IMR-90 (cell line): ENCODE results near the gene RBP4. TPM values are rescaled to one million over a fixed set of nuclear protein-coding genes. Genes with fewer than 3 reads are reported as not detected.

Experiments
- ATAC-seq: fragments of 200-7000 bp; cut with Tn5 transposase; 2 replicates; pipeline ENCODE4 v1.9.1; 2020; ENCODE audit warnings: low read depth, mild to moderate bottlenecking, moderate library complexity
- BruUV-seq: library from RNA; stranded (reverse); fragments of 400-500 nt; replicated peaks from 2 replicates; lab custom pipeline; 2021; lab: Mats Ljungman, UMichigan
- CTCF ChIA-PET: fragments of 300-600 bp; formaldehyde crosslinking; extraction: SDS; loops from one replicate; lab custom pipeline; 2021; ENCODE audit warnings: antibody characterized with exemption; lab: Yijun Ruan, JAX
- POLR2A ChIA-PET: fragments of 300-600 bp; sonication (Branson Sonifier 250); formaldehyde crosslinking; loops from one replicate; lab custom pipeline; 2022; ENCODE audit warnings: antibody characterized with exemption; ENCODE audit not compliant: unreplicated experiment; lab: Charles Lee
- DNase-seq: peaks from one replicate; pipeline ENCODE4 v3.0.0; 2013
- H2AFZ ChIP-seq: replicated peaks from 2 replicates; pipeline ENCODE3; 2013; ENCODE audit warnings: low read length, mild to moderate bottlenecking; ENCODE audit not compliant: poor library complexity
- H2AK5ac ChIP-seq: 2 replicates; pipeline ENCODE4 v1.6.1; 2013; ENCODE audit warnings: low read depth, low read length, inconsistent platforms
- H2AK9ac ChIP-seq: replicated peaks from 2 replicates; pipeline ENCODE3; 2013; ENCODE audit warnings: mild to moderate bottlenecking, low read depth, low read length, moderate library complexity; ENCODE audit not compliant: poor library complexity
- H2BK120ac ChIP-seq: 2 replicates; pipeline ENCODE4 v1.6.1; 2013; ENCODE audit warnings: low read depth, low read length, inconsistent platforms
- H2BK15ac ChIP-seq: 3 replicates; pipeline ENCODE4 v1.6.1; 2013; ENCODE audit warnings: low read depth, low read length, inconsistent platforms
- H2BK20ac ChIP-seq: 2 replicates; pipeline ENCODE4 v1.6.1; 2013; ENCODE audit warnings: low read depth, mild to moderate bottlenecking, inconsistent platforms, low read length, moderate library complexity
- H2BK5ac ChIP-seq: 2 replicates; pipeline ENCODE4 v1.6.1; 2013; ENCODE audit warnings: mild to moderate bottlenecking, low read depth, low read length, inconsistent platforms; ENCODE audit not compliant: poor library complexity, severe bottlenecking
- H3K14ac ChIP-seq: replicated peaks from 2 replicates; pipeline ENCODE4 v1.6.1; 2013; ENCODE audit warnings: low read depth, low read length, inconsistent platforms
- H3K18ac ChIP-seq: 2 replicates; pipeline ENCODE4 v1.6.1; 2013; ENCODE audit warnings: low read depth, low read length, control low read depth
- H3K23ac ChIP-seq: 2 replicates; pipeline ENCODE4 v1.6.1; 2013; ENCODE audit warnings: low read depth, low read length, inconsistent platforms
- H3K27ac ChIP-seq: 2 replicates; pipeline ENCODE4 v1.5.1; 2013; ENCODE audit warnings: mild to moderate bottlenecking, control low read depth, low read length; ENCODE audit not compliant: insufficient read depth
- H3K27me3 ChIP-seq: 2 replicates; pipeline ENCODE4 v1.6.1; 2013; ENCODE audit warnings: low read length; ENCODE audit not compliant: control insufficient read depth, insufficient read depth
- H3K36me3 ChIP-seq: 2 replicates; pipeline ENCODE4 v1.6.1; 2013; ENCODE audit warnings: low read length, mixed read lengths; ENCODE audit not compliant: control insufficient read depth, insufficient read depth
- H3K4ac ChIP-seq: 2 replicates; pipeline ENCODE4 v1.6.1; 2013; ENCODE audit warnings: low read depth, low read length, inconsistent platforms
- H3K4me1 ChIP-seq: 2 replicates; pipeline ENCODE4 v1.6.1; 2013; ENCODE audit warnings: low read length, mixed read lengths; ENCODE audit not compliant: control insufficient read depth, insufficient read depth
- H3K4me2 ChIP-seq: 2 replicates; pipeline ENCODE4 v1.6.1; 2013; ENCODE audit warnings: low read depth, mild to moderate bottlenecking, control low read depth, low read length, moderate library complexity
- H3K4me3 ChIP-seq: 2 replicates; pipeline ENCODE4 v1.5.1; 2013; ENCODE audit warnings: low read depth, mild to moderate bottlenecking, control low read depth, low read length, moderate library complexity; ENCODE audit not compliant: insufficient read depth
- H3K56ac ChIP-seq: 2 replicates; pipeline ENCODE4 v1.6.1; 2013; ENCODE audit warnings: low read length, inconsistent platforms; ENCODE audit not compliant: insufficient read depth; ENCODE audit errors: extremely low read depth
- H3K79me1 ChIP-seq, 2 experiments: 2 replicates each; pipeline ENCODE4 v1.6.1; 2013; ENCODE audit warnings: low read length in 2 of 2, inconsistent platforms in 1 of 2, low read depth in 1 of 2
- H3K9ac ChIP-seq: 2 replicates; pipeline ENCODE4 v1.6.1; 2013; ENCODE audit warnings: low read depth, low read length, control low read depth
- H3K9me1 ChIP-seq: 2 replicates; pipeline ENCODE4 v1.6.1; 2013; ENCODE audit warnings: low read length, inconsistent platforms; ENCODE audit not compliant: insufficient read depth
- H3K9me3 ChIP-seq: 2 replicates; pipeline ENCODE4 v1.6.1; 2013; ENCODE audit warnings: low read length; ENCODE audit not compliant: control insufficient read depth, insufficient read depth
- H4K20me1 ChIP-seq: 2 replicates; pipeline ENCODE4 v1.6.1; 2013; ENCODE audit warnings: low read length, inconsistent platforms; ENCODE audit not compliant: insufficient read depth
- H4K5ac ChIP-seq: 2 replicates; pipeline ENCODE4 v1.6.1; 2013; ENCODE audit warnings: mild to moderate bottlenecking, low read depth, low read length, control low read depth
- H4K8ac ChIP-seq, 2 experiments: 2 replicates each; pipeline ENCODE4 v1.6.1; 2013; ENCODE audit warnings: low read depth in 2 of 2, low read length in 2 of 2, control low read depth in 1 of 2, inconsistent platforms in 1 of 2
- H4K91ac ChIP-seq: 2 replicates; pipeline ENCODE4 v1.6.1; 2013; ENCODE audit warnings: low read depth, low read length, inconsistent platforms; ENCODE audit not compliant: insufficient read depth
- CEBPB ChIP-seq: IDR thresholded peaks from 2 replicates; pipeline ENCODE4 v1.6.1; 2012; ENCODE audit warnings: low read depth, low read length, improper control_type of control experiment
- CHD1 ChIP-seq: IDR thresholded peaks from 2 replicates; pipeline ENCODE4 v1.6.1; 2012; ENCODE audit warnings: low read depth, low read length, improper control_type of control experiment
- FOS ChIP-seq: fragments of 150-350 bp; IDR thresholded peaks from 2 replicates; pipeline ENCODE4 v1.6.1; 2016; ENCODE audit warnings: low read depth, low read length
- MAZ ChIP-seq: IDR thresholded peaks from 2 replicates; pipeline ENCODE4 v1.6.1; 2012; ENCODE audit warnings: low read depth, mild to moderate bottlenecking, low read length, improper control_type of control experiment, moderate library complexity, borderline replicate concordance
- POLR2A ChIP-seq: IDR thresholded peaks from 2 replicates; pipeline ENCODE4 v1.6.1; 2012; ENCODE audit warnings: mild to moderate bottlenecking, low read depth, low read length
- RAD21 ChIP-seq: IDR thresholded peaks from 2 replicates; pipeline ENCODE4 v1.6.1; 2012; ENCODE audit warnings: low read length, improper control_type of control experiment
- RCOR1 ChIP-seq: IDR thresholded peaks from 2 replicates; pipeline ENCODE4 v1.6.1; 2012; ENCODE audit warnings: mild to moderate bottlenecking, low read length, improper control_type of control experiment; ENCODE audit not compliant: insufficient replicate concordance
- RFX5 ChIP-seq: IDR thresholded peaks from 2 replicates; pipeline ENCODE4 v1.8.0; 2012; ENCODE audit warnings: low read depth, mild to moderate bottlenecking, low read length, moderate library complexity
- SMC3 ChIP-seq: fragments of 150-350 bp; IDR thresholded peaks from 2 replicates; pipeline ENCODE4 v1.6.1; 2016; ENCODE audit warnings: low read depth, mild to moderate bottlenecking, antibody characterized with exemption, low read length, moderate library complexity
- WGBS, 2 experiments: methylation state at CpG; one replicate each; pipeline versions ENCODE4 v1.1.5 to v1.1.7; 2013; ENCODE audit warnings: missing lambda C conversion rate in 2 of 2; ENCODE audit not compliant: insufficient read length in 1 of 2; ENCODE audit errors: extremely low coverage in 2 of 2; 5-methylcytosine and 5-hydroxymethylcytosine counted together
- dilution Hi-C: fragments of 300-500 bp; cut with HindIII; formaldehyde crosslinking; loops from one replicate; pipeline ENCODE4 v1.14.3; 2018; ENCODE audit warnings: low sequenced_read_pairs; ENCODE audit not compliant: unreplicated experiment
- in situ Hi-C: fragments of 300-500 bp; cut with MboI; formaldehyde crosslinking; loops from 3 replicates; pipeline ENCODE4 v1.14.3; 2019; ENCODE audit warnings: low sequenced_read_pairs, inconsistent platforms, mixed read lengths
- intact Hi-C: fragments of 100-400 bp; cut with micrococcal nuclease; formaldehyde crosslinking; loops from 2 replicates; pipeline ENCODE4 v1.10.0; 2022
- polyA plus RNA-seq, 3 experiments: library from polyadenylated mRNA; depleted of rRNA; stranded (reverse); fragments of >200 nt; gene quantifications; 2 replicates each; pipeline ENCODE4 v1.2.3, GENCODE V29; 2012; ENCODE audit warnings: low replicate concordance in 1 of 3
- total RNA-seq: library from RNA; depleted of rRNA; stranded (reverse); fragments of >200 nt; gene quantifications from 2 replicates; pipeline ENCODE4 v1.2.3, GENCODE V29; 2012
- TF ChIP-seq, protein P1 (sequence below): fragments of 150-350 bp; IDR thresholded peaks from 2 replicates; pipeline ENCODE4 v1.6.1; 2017; ENCODE audit warnings: mild to moderate bottlenecking, antibody characterized with exemption, low read length, low read depth

Gene RBP4
- total and polyA plus RNA-seq, 2 of the 4 experiments (the other 2 are of a cell fraction), result not detected

DNA sequence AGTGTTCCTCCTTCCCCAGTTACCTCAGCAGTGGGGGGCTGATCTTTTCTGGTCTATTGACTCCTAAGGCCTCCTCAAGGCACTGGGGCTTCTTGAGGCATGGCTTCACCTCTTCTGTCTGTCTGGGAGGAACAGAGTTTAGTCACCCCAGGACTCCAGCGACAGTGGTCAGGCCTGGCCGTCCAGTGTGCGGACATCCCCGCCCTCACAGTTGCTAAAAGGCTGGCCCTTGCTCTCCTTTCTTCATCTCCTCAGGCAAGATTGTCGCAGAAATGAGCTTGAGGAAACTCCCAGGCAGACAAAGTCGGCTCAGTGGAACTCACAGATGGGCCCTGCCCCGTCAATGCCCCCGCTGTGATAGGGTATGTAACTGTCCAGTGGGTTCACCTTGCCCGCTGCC is 41.5 kb downstream of the RBP4 start:
- Histone ChIP-seq H2BK15ac (no peak overlapping the region), H2BK120ac (no peak overlapping the region), H2AK5ac (no peak overlapping the region), H3K79me1 (no peaks in the 10 kb centered on the region), H3K4me3 (no peak overlapping the region), H3K4me1 (no peaks in the 10 kb centered on the region), H2AFZ (no peak overlapping the region), H3K14ac (no peak overlapping the region), H3K23ac (no peak overlapping the region), H3K27me3 (peaks cover 26% of the 10 kb centered on the region), H4K91ac (no peak overlapping the region), H4K8ac (no peak overlapping the region), H3K27ac (no peak overlapping the region), H3K9me1 (no peaks in the 10 kb centered on the region), H4K20me1 (no peaks in the 10 kb centered on the region), H3K4me2 (no peak overlapping the region), H2AK9ac (no peak overlapping the region), H3K9ac (no peak overlapping the region), H3K4ac (no peak overlapping the region), H2BK5ac (no peak overlapping the region), H2BK20ac (no peak overlapping the region), H4K5ac (no peak overlapping the region), H3K9me3 (peaks cover 5% of the 10 kb centered on the region), H3K56ac (no peak overlapping the region), H3K36me3 (no peaks in the 10 kb centered on the region), H3K18ac (no peak overlapping the region)
- 70% methylated on average over 2 of the region's 9 CpGs; no CpG with 5 or more reads in 1 of the 2 experiments for WGBS, 2 experiments
- intact Hi-C loops (no loop called here), in situ Hi-C loops (loop anchor here (10.0 kb wide), 1 partner anchor 115 kb away; no protein-coding TSS in a partner anchor), dilution Hi-C loops (no loop called here)
- TF ChIP-seq CHD1 (no peak), CEBPB (no peak), RCOR1 (no peak), FOS (no peak), MAZ (no peak), SMC3 (no peak), RAD21 (no peak), POLR2A (no peak), RFX5 (no peak)
- TF ChIP-seq, protein P1, sequence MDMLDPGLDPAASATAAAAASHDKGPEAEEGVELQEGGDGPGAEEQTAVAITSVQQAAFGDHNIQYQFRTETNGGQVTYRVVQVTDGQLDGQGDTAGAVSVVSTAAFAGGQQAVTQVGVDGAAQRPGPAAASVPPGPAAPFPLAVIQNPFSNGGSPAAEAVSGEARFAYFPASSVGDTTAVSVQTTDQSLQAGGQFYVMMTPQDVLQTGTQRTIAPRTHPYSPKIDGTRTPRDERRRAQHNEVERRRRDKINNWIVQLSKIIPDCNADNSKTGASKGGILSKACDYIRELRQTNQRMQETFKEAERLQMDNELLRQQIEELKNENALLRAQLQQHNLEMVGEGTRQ, result no peak
- BruUV-seq, result no TSS peak
- ChIA-PET POLR2A (no interaction called here), CTCF (no interaction called here)
- no peak for DNase-seq
- ATAC-seq, result no peak
